Measurements from ENCODE around the gene MMP1. TPM values are rescaled to one million over a fixed set of nuclear protein-coding genes. Genes with fewer than 3 reads are reported as not detected.

Gene MMP1
- total and polyA plus RNA-seq, 2 of the 13 experiments (the other 11 are each of a cell fraction or from before 2014, with no cell fraction given): 0.09 to 0.21 TPM

- intact Hi-C loops (cut with micrococcal nuclease; ENCODE audit: unreplicated experiment): loop anchor here (1.0 to 5.0 kb wide), 2 partner anchors 110 to 384 kb away; no protein-coding TSS in a partner anchor
- no peak overlapping the region for H3K9ac ChIP-seq (ENCODE audit: insufficient read depth, low read depth, low read length)
- H2AFZ ChIP-seq (ENCODE audit: low read length): no peak overlapping the region
- FAIRE-seq (no peak), DNase-seq (ENCODE audit: low spot score) (no peak), ATAC-seq (no peak)
- H3K27ac ChIP-seq (ENCODE audit: extremely low read length, insufficient read depth, low read length): no peak overlapping the region
- 72% methylated on average over 2 of the region's 2 CpGs for WGBS (ENCODE audit: low lambda C conversion rate)
- ChIA-PET CTCF (ENCODE audit: low intra/inter-chr PET ratio, low total read pairs) (interaction anchor here (0.8 kb wide), 1 partner anchor 110 kb away, joined by 4 read pairs; no protein-coding TSS in a partner anchor), POLR2A (no interaction called here)
- H3K4me1 ChIP-seq (ENCODE audit: insufficient read depth, low read length): peaks cover 13% of the 10 kb centered on the region
- no peaks in the 10 kb centered on the region for H3K9me3 ChIP-seq (ENCODE audit: low read length)
- no peaks in the 10 kb centered on the region for H4K20me1 ChIP-seq (ENCODE audit: insufficient read depth, low read length)
- TF ChIP-seq TOPORS (CRISPR knock-in tag; IDR thresholded peaks at IDR 0.05) (no peak), ZFP82 (CRISPR knock-in tag; IDR thresholded peaks at IDR 0.05; ENCODE audit: borderline replicate concordance) (no peak), ZNF224 (CRISPR knock-in tag; IDR thresholded peaks at IDR 0.05) (no peak)
- no TSS peak for BruUV-seq (replicated peaks)
- H3K4me2 ChIP-seq (ENCODE audit: low read depth, low read length): peak overlapping the region; percentile 84; the same call in 1 of the 2 replicates
- in situ Hi-C loops (cut with HindIII; ENCODE audit: extremely low pct_ligation_motif_present, low pct_unique_long_range_greater_than_20kb): no loop called here
- no peaks in the 10 kb centered on the region for H3K27me3 ChIP-seq (ENCODE audit: control insufficient read depth in 1 of 2, insufficient read depth in 2 of 2, low read length in 2 of 2)
- no peaks in the 10 kb centered on the region for H3K79me2 ChIP-seq (ENCODE audit: insufficient read depth, low read length)
- no peak overlapping the region for H3K4me3 ChIP-seq (replicated peaks in 1 of 3; ENCODE audit: insufficient read depth in 1 of 3, low read depth in 2 of 3, low read length in 3 of 3)
- no peaks in the 10 kb centered on the region for H3K36me3 ChIP-seq (replicated peaks in 1 of 2; ENCODE audit: control insufficient read depth in 1 of 2, insufficient read depth in 2 of 2, low read length in 2 of 2)
Observed at GRCh38 chr11:102831128-102831488, 33.1 kb upstream of the MMP1 start.

GRCh38 chr11:102830001-102830727, 32.2 kb upstream of the MMP1 start:
- H2AFZ ChIP-seq (ENCODE audit: low read length): no peak overlapping the region
- intact Hi-C loops (cut with micrococcal nuclease; ENCODE audit: unreplicated experiment): loop anchor here (5.0 kb wide), 1 partner anchor 383 kb away; no protein-coding TSS in a partner anchor
- peaks cover 13% of the 10 kb centered on the region for H3K4me1 ChIP-seq (ENCODE audit: insufficient read depth, low read length)
- H3K27me3 ChIP-seq (ENCODE audit: control insufficient read depth in 1 of 2, insufficient read depth in 2 of 2, low read length in 2 of 2): no peaks in the 10 kb centered on the region
- CTCF ChIA-PET (ENCODE audit: low intra/inter-chr PET ratio, low total read pairs): interaction anchor here (0.8 kb wide), 1 partner anchor 111 kb away, joined by 4 read pairs; no protein-coding TSS in a partner anchor
- no peaks in the 10 kb centered on the region for H3K36me3 ChIP-seq (replicated peaks in 1 of 2; ENCODE audit: control insufficient read depth in 1 of 2, insufficient read depth in 2 of 2, low read length in 2 of 2)
- no peak overlapping the region for H3K9ac ChIP-seq (ENCODE audit: insufficient read depth, low read depth, low read length)
- no peak for ATAC-seq
- 19% methylated on average over 5 of the region's 5 CpGs for WGBS (ENCODE audit: low lambda C conversion rate)
- no peaks in the 10 kb centered on the region for H4K20me1 ChIP-seq (ENCODE audit: insufficient read depth, low read length)
- no peak overlapping the region for H3K27ac ChIP-seq (ENCODE audit: extremely low read length, insufficient read depth, low read length)
- no peak overlapping the region for H3K4me2 ChIP-seq (ENCODE audit: low read depth, low read length)
- FAIRE-seq: no peak
- no peaks in the 10 kb centered on the region for H3K9me3 ChIP-seq (ENCODE audit: low read length)
- no peak overlapping the region for H3K4me3 ChIP-seq (replicated peaks in 1 of 3; ENCODE audit: insufficient read depth in 1 of 3, low read depth in 2 of 3, low read length in 3 of 3)
- DNase-seq (ENCODE audit: low spot score): no peak
- POLR2A ChIA-PET: no interaction called here
- in situ Hi-C loops (cut with HindIII; ENCODE audit: extremely low pct_ligation_motif_present, low pct_unique_long_range_greater_than_20kb): no loop called here
- no peaks in the 10 kb centered on the region for H3K79me2 ChIP-seq (ENCODE audit: insufficient read depth, low read length)
- BruUV-seq (replicated peaks): no TSS peak
- TF ChIP-seq ZNF597 (CRISPR knock-in tag; IDR thresholded peaks at IDR 0.05): no peak
- no peak for TF ChIP-seq FOXP1 (IDR thresholded peaks at IDR 0.05)
- no peak for TF ChIP-seq FOXP1 (CRISPR knock-in tag; IDR thresholded peaks at IDR 0.05)
- TF ChIP-seq FOXC1 (CRISPR knock-in tag; IDR thresholded peaks at IDR 0.05; ENCODE audit: borderline replicate concordance): no peak
- TF ChIP-seq CREB3 (CRISPR knock-in tag; IDR thresholded peaks at IDR 0.05): no peak
- TF ChIP-seq ZNF782 (CRISPR knock-in tag; IDR thresholded peaks at IDR 0.05; ENCODE audit: borderline replicate concordance): no peak
- no peak for TF ChIP-seq ZNF616 (CRISPR knock-in tag; IDR thresholded peaks at IDR 0.05; ENCODE audit: low read depth)
- TF ChIP-seq TAF15 (IDR thresholded peaks at IDR 0.05; ENCODE audit: low read depth, low read length, poor library complexity, severe bottlenecking): no peak
- no peak for TF ChIP-seq STAT5B (CRISPR knock-in tag; IDR thresholded peaks at IDR 0.05)
- no peak for TF ChIP-seq KDM2A (CRISPR knock-in tag; IDR thresholded peaks at IDR 0.05; ENCODE audit: borderline replicate concordance, low read depth)
- no peak for TF ChIP-seq ZSCAN31 (CRISPR knock-in tag; IDR thresholded peaks at IDR 0.05; ENCODE audit: low read depth)
- no peak for TF ChIP-seq THYN1 (CRISPR knock-in tag; IDR thresholded peaks at IDR 0.05; ENCODE audit: borderline replicate concordance, low read depth)
- TF ChIP-seq IKZF1 (IDR thresholded peaks at IDR 0.05): no peak
- no peak for TF ChIP-seq ZMAT3 (CRISPR knock-in tag; conservative IDR thresholded peaks at IDR 0.05)

All from HepG2 (cell line).